ENCODE data around the gene ST6GALNAC6. TPM values are rescaled to one million over a fixed set of nuclear protein-coding genes. Genes with fewer than 3 reads are reported as not detected.

Gene ST6GALNAC6, protein sequence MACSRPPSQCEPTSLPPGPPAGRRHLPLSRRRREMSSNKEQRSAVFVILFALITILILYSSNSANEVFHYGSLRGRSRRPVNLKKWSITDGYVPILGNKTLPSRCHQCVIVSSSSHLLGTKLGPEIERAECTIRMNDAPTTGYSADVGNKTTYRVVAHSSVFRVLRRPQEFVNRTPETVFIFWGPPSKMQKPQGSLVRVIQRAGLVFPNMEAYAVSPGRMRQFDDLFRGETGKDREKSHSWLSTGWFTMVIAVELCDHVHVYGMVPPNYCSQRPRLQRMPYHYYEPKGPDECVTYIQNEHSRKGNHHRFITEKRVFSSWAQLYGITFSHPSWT
- total RNA-seq = 31.1 and 36.7 TPM in 2 replicates
- long read RNA-seq, partial matches to known transcripts = 2 of 5 reads
- long read RNA-seq, other reads (novel, unspliced or antisense) = 1 of 5 reads

DNA sequence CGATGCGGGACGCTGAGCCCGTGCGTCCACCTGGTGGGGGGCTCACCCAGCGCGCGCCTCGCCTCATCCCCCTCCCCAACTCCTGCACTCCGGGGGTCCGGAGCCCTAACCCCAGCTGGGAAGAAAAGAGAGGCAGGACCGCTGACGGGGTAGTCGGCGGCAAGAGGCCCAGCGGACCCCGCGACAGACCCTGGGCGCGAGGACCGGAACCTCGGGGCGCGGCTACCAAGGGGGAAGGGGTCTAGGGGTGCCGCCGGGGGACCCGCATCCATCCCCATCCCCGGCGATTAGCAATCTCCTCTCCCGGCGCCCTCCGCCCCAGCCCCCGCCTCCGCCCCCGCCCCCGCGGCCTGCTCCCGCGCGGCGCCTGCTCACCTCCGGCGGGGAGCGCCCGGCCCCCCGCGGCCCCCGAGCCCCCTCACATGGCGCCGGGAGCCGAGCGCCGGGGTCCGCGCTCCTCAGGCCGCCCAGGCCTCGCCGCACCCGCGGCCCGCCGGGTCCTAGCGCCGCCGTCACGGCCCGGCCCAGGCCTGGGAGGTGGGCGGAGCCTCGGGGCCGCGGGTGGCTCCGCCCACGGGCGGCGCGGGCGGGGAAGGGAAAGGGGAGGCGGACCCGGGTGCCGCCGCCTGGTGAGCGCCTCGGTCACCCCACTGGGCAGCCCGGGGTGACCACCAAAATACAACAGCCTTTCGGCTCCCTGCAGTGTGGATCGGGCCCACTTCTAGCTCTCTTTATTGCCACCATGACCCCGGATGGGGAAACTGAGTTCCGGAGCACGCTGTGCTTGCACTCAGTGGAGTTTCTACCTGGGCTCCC, at the start of gene ST6GALNAC6:
Gene ST6GALNAC6, minus strand, starts transcription at position 476 of the 816 bp plus-strand sequence. CDS start 1,622 bp downstream, outside the sequence.
- Mint-ChIP-seq H3K4me3 (ENCODE audit: low read depth) (peak within 1 kb of the TSS; percentile 81), H3K27me3 (no peaks in the 10 kb centered on the region), H3K36me3 (ENCODE audit: insufficient read depth) (peaks cover 16% of the 10 kb centered on the region), H3K27ac (peak within 1 kb of the TSS; percentile 91), H3K9me3 (ENCODE audit: low read depth) (no peaks in the 10 kb centered on the region), H3K4me1 (ENCODE audit: low read depth) (peaks cover 18% of the 10 kb centered on the region)
- TF ChIP-seq, protein P1, sequence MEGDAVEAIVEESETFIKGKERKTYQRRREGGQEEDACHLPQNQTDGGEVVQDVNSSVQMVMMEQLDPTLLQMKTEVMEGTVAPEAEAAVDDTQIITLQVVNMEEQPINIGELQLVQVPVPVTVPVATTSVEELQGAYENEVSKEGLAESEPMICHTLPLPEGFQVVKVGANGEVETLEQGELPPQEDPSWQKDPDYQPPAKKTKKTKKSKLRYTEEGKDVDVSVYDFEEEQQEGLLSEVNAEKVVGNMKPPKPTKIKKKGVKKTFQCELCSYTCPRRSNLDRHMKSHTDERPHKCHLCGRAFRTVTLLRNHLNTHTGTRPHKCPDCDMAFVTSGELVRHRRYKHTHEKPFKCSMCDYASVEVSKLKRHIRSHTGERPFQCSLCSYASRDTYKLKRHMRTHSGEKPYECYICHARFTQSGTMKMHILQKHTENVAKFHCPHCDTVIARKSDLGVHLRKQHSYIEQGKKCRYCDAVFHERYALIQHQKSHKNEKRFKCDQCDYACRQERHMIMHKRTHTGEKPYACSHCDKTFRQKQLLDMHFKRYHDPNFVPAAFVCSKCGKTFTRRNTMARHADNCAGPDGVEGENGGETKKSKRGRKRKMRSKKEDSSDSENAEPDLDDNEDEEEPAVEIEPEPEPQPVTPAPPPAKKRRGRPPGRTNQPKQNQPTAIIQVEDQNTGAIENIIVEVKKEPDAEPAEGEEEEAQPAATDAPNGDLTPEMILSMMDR (IDR thresholded peaks at IDR 0.05; ENCODE audit: unreplicated experiment) = no peak
- peak; percentile 50 for DNase-seq (ENCODE audit: low spot score, unreplicated experiment)

DNA sequence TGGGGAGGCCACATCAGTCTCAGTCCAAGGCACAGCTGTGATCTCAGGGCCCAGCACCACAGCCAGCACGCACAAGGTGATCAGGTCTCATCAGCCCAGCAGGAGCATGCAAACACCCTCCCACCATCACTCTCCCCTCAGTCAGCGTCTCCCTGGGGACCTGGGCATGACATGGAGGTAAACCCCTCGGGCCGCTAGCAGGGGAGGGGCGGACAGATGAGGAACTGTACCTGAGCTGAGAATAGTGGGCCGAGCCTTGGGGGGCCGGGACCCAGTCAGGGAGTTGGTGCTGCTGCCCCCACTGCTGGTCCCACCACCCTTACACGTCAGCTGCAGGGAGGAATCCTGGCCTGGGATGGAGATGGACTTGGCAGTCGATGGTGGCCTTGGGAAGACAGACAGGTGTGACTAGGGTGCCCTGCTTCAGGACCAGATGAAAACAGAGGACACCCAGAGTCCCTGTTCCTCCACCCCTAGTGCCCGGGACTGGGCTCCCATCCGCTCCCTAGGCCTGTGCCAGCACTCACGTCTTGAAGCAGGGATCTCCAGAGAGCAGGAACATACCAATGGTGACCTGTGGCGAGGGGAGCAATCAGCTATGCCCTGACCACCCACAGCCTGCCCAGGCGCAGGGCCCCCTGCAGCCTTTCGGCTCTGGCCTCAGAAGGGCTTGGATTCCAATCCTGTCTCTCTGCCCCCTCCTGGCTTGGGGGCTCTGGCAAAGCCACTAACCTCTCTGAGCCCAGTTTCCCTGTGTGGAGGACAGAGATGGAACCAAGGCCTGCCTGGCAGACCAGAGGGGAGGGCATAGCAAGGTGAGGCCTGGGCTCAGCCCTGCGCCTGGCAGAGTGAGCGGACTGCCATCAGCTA, 48.7 kb upstream of the ST6GALNAC6 start:
- no peak for DNase-seq (ENCODE audit: low spot score, unreplicated experiment)
- H3K4me3 Mint-ChIP-seq (ENCODE audit: low read depth) = no peak overlapping the region

DNA sequence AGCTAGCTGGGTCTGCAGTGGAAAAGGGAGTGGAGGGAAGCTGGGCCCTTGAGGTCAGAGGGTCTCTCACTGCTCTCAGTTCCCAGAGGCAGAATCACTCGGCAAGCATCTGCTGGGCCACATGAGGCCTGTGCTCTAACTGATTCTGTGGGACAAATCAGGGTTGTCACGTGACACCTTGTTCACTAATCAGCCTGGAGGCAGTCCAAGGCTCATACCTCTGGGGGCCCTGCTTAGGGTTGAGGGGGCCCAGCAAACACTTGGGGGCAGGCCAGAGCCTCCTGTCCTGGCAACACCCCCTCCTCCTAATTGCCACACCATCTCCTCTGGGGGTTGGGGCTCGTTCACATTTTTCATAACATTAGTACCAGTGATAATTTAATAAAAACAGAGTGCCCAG, 47.3 kb upstream of the ST6GALNAC6 start:
- DNase-seq (ENCODE audit: low spot score, unreplicated experiment) = no peak
- no peak overlapping the region for H3K4me3 Mint-ChIP-seq (ENCODE audit: low read depth)
- H3K27ac Mint-ChIP-seq = peak overlapping the region; percentile 33
- H3K36me3 Mint-ChIP-seq (ENCODE audit: insufficient read depth) = peaks cover 9% of the 10 kb centered on the region
- no peaks in the 10 kb centered on the region for H3K9me3 Mint-ChIP-seq (ENCODE audit: low read depth)
- peaks cover 16% of the 10 kb centered on the region for H3K4me1 Mint-ChIP-seq (ENCODE audit: low read depth)
- no peaks in the 10 kb centered on the region for H3K27me3 Mint-ChIP-seq
- TF ChIP-seq, protein P1 (IDR thresholded peaks at IDR 0.05; ENCODE audit: unreplicated experiment) = no peak

More for the DNA sequence above, 48.7 kb upstream of the ST6GALNAC6 start:
- H3K9me3 Mint-ChIP-seq (ENCODE audit: low read depth) = no peaks in the 10 kb centered on the region
- H3K4me1 Mint-ChIP-seq (ENCODE audit: low read depth) = peaks cover 12% of the 10 kb centered on the region
- TF ChIP-seq, protein P1 (IDR thresholded peaks at IDR 0.05; ENCODE audit: unreplicated experiment) = no peak
- H3K27ac Mint-ChIP-seq = no peak overlapping the region
- peaks cover 5% of the 10 kb centered on the region for H3K36me3 Mint-ChIP-seq (ENCODE audit: insufficient read depth)
- no peaks in the 10 kb centered on the region for H3K27me3 Mint-ChIP-seq

DNA sequence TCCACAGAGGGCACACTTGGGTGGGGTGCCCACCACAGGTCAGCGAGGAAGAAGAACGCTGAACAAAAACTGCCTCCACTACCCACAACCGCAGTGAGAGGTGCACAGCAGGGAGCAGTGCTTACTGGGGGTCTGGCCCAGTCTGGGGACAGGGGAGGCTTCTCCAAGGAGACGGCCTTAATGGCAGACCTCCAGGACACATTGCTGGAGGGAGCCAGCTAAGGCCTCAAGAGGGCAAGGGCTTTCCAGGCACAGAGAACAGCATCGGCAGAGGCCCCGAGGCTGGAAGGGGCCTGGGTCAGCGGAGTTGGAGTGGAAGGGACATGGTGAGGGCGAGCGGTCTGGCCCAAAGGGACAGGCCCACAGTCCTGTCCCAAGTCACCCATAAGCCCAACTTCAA, 46.5 kb upstream of the ST6GALNAC6 start:
- Mint-ChIP-seq H3K36me3 (ENCODE audit: insufficient read depth) (peaks cover 11% of the 10 kb centered on the region), H3K27me3 (no peaks in the 10 kb centered on the region), H3K9me3 (ENCODE audit: low read depth) (no peaks in the 10 kb centered on the region), H3K27ac (no peak overlapping the region), H3K4me1 (ENCODE audit: low read depth) (peaks cover 14% of the 10 kb centered on the region), H3K4me3 (ENCODE audit: low read depth) (no peak overlapping the region)
- TF ChIP-seq, protein P1 (IDR thresholded peaks at IDR 0.05; ENCODE audit: unreplicated experiment) = no peak
- no peak for DNase-seq (ENCODE audit: low spot score, unreplicated experiment)
